A549 (cell line): ENCODE results near the gene PI16. TPM values are rescaled to one million over a fixed set of nuclear protein-coding genes. Genes with fewer than 3 reads are reported as not detected.

Experiments
- ATAC-seq, 2 experiments: fragments of 200-7000 bp in 1 of 2; fragments of >200 bp in 1 of 2; cut with Nextera tagmentation in 1 of 2; cut with Tn5 transposase in 1 of 2; 3 replicates each; pipeline versions ENCODE4 v1.8.0 to v1.9.1; 2018 to 2020; ENCODE audit warnings: mild to moderate bottlenecking in 1 of 2, moderate library complexity in 1 of 2
- CTCF ChIA-PET: fragments of 300-600 bp; sonication (Branson Sonifier 250); formaldehyde crosslinking; extraction: SDS; loops from one replicate; lab custom pipeline; 2021; ENCODE audit warnings: antibody characterized with exemption, inconsistent platforms; lab: Yijun Ruan, JAX
- POLR2A ChIA-PET: fragments of 350-600 bp; formaldehyde crosslinking; extraction: SDS; loops from one replicate; lab custom pipeline; 2021; ENCODE audit warnings: antibody characterized with exemption, inconsistent platforms; lab: Yijun Ruan, JAX
- DNase-seq, 2 experiments: peaks; one replicate each; pipeline versions ENCODE4 v3.0.0 to v3.0.0-alpha.2; 2011 to 2016; ENCODE audit warnings: low read depth in 1 of 2, low spot score in 1 of 2
- FAIRE-seq: peaks from 2 replicates; lab custom pipeline; 2011; peaks lifted over from hg19 to GRCh38; lab: Jason Lieb, UNC
- H3K27ac ChIP-seq, 2 experiments: fragments of >200 bp; sonication (Bioruptor Twin); formaldehyde crosslinking; 3 replicates each; pipeline ENCODE4 v1.5.1; 2016 to 2017
- H3K4me1 ChIP-seq: fragments of >200 bp; sonication (Bioruptor Twin); formaldehyde crosslinking; 3 replicates; pipeline ENCODE4 v1.6.1; 2016
- H3K4me2 ChIP-seq: fragments of >200 bp; sonication (Bioruptor Twin); formaldehyde crosslinking; 3 replicates; pipeline ENCODE4 v1.6.1; 2016
- H3K4me3 ChIP-seq: fragments of >200 bp; sonication (Bioruptor Twin); formaldehyde crosslinking; 3 replicates; pipeline ENCODE4 v1.5.1; 2016
- H3K9me3 ChIP-seq: fragments of >200 bp; sonication (Bioruptor Twin); formaldehyde crosslinking; 3 replicates; pipeline ENCODE4 v1.6.1; 2016
- BCL3 ChIP-seq: fragments of >200 bp; sonication (Bioruptor Twin); formaldehyde crosslinking; IDR thresholded peaks from 3 replicates; pipeline ENCODE4 v1.6.1; 2016
- EHF ChIP-seq: fragments of 250-450 bp; sonication (Bioruptor Pico); IDR thresholded peaks from 2 replicates; pipeline ENCODE4 v1.5.0; 2020; ENCODE audit warnings: mild to moderate bottlenecking
- EP300 ChIP-seq, 2 experiments: fragments of >200 bp; sonication (Bioruptor Twin); formaldehyde crosslinking; IDR thresholded peaks; 2 replicates in 1 of 2; 3 replicates in 1 of 2; pipeline ENCODE4 v1.6.1; 2016 to 2017
- FOSL2 ChIP-seq, 2 experiments: fragments of 450-650 bp in 1 of 2; fragments of >200 bp in 1 of 2; sonication (Bioruptor Twin) in 1 of 2; formaldehyde crosslinking; IDR thresholded peaks; 2 replicates each; pipeline versions ENCODE4 v1.5.0 to v1.6.1; 2016 to 2020; ENCODE audit warnings: mild to moderate bottlenecking in 1 of 2, moderate library complexity in 1 of 2
- HOXB13 ChIP-seq: fragments of 250-450 bp; sonication (Bioruptor Pico); IDR thresholded peaks from 2 replicates; pipeline ENCODE4 v1.5.0; 2020; ENCODE audit warnings: low read depth, mild to moderate bottlenecking, moderate library complexity
- KDM1A ChIP-seq: fragments of 200-600 bp; sonication (generic); IDR thresholded peaks from 2 replicates; pipeline ENCODE4 v1.6.1; 2016; ENCODE audit warnings: low read depth, mild to moderate bottlenecking
- MYC ChIP-seq: IDR thresholded peaks from 2 replicates; pipeline ENCODE4 v1.6.1; 2012; ENCODE audit warnings: mild to moderate bottlenecking, inconsistent platforms, low read length, improper control_type of control experiment, borderline replicate concordance
- POLR2A ChIP-seq: IDR thresholded peaks from 2 replicates; pipeline ENCODE4 v1.6.1; 2012; ENCODE audit warnings: mild to moderate bottlenecking, low read length
- POLR2AphosphoS2 ChIP-seq: conservative IDR thresholded peaks from 2 replicates; pipeline ENCODE4 v1.6.1; 2012; ENCODE audit warnings: low read length, improper control_type of control experiment, inconsistent platforms
- RAD21 ChIP-seq, 2 experiments: fragments of >200 bp in 1 of 2; sonication (Bioruptor Twin) in 1 of 2; formaldehyde crosslinking in 1 of 2; IDR thresholded peaks in 1 of 2; conservative IDR thresholded peaks in 1 of 2; 2 replicates in 1 of 2; 3 replicates in 1 of 2; pipeline ENCODE4 v1.6.1; 2012 to 2018; ENCODE audit warnings: inconsistent platforms in 1 of 2
- RNF2 ChIP-seq: fragments of 200-600 bp; sonication (generic); IDR thresholded peaks from 2 replicates; pipeline ENCODE4 v1.6.1; 2016; ENCODE audit warnings: low read depth, mild to moderate bottlenecking, antibody characterized with exemption, moderate library complexity, borderline replicate concordance
- SMC3 ChIP-seq: fragments of >200 bp; sonication (Bioruptor Twin); formaldehyde crosslinking; IDR thresholded peaks from 3 replicates; pipeline ENCODE4 v1.6.1; 2018; ENCODE audit warnings: inconsistent platforms
- SREBF2 ChIP-seq: fragments of 450-650 bp; IDR thresholded peaks from 2 replicates; pipeline ENCODE4 v1.6.1; 2014; ENCODE audit warnings: mild to moderate bottlenecking, moderate library complexity
- TP53 ChIP-seq: fragments of 250-450 bp; sonication (Bioruptor Pico); IDR thresholded peaks from 2 replicates; pipeline ENCODE4 v1.5.0; 2021; ENCODE audit warnings: mild to moderate bottlenecking, moderate library complexity
- ZNF302 ChIP-seq: fragments of 250-450 bp; sonication (Bioruptor Pico); IDR thresholded peaks from 2 replicates; pipeline ENCODE4 v1.9.0; 2021; ENCODE audit warnings: inconsistent platforms, mild to moderate bottlenecking, moderate library complexity
- ZSCAN20 ChIP-seq: fragments of 250-450 bp; sonication (Bioruptor Pico); IDR thresholded peaks from 2 replicates; pipeline ENCODE4 v1.8.0; 2022; ENCODE audit warnings: mild to moderate bottlenecking, moderate library complexity
- WGBS: methylation state at CpG from one replicate; pipeline ENCODE4 v1.1.6; 2017; ENCODE audit errors: missing lambda C conversion rate; 5-methylcytosine and 5-hydroxymethylcytosine counted together
- polyA plus RNA-seq, 4 experiments: library from polyadenylated mRNA; depleted of rRNA in 3 of 4; stranded (reverse); fragments of >200 nt; fragmentation: RNase III in 1 of 4; extraction: RNeasy Plus Mini Kit Qiagen cat#74134 plus additional on column Dnase treatment in 1 of 4; gene quantifications; 2 replicates in 3 of 4; 3 replicates in 1 of 4; pipeline ENCODE4 v1.2.3, GENCODE V29; 2011 to 2017
- TF ChIP-seq, protein P1 (sequence below): fragments of >200 bp; sonication (Bioruptor Twin); formaldehyde crosslinking; IDR thresholded peaks from 3 replicates; pipeline ENCODE4 v1.5.1; 2016
- TF ChIP-seq, protein P2 (sequence below): fragments of 250-450 bp; sonication (Bioruptor Pico); IDR thresholded peaks from 2 replicates; pipeline ENCODE4 v1.5.0; 2021; ENCODE audit warnings: mild to moderate bottlenecking, moderate library complexity, borderline replicate concordance

The PI16 gene
- polyA plus RNA-seq, 2 of the 4 experiments (the other 2 are of a cell fraction): not detected

- TF ChIP-seq RAD21 (conservative IDR thresholded peaks at IDR 0.05 in 1 of 2, IDR thresholded peaks at IDR 0.05 in 1 of 2): no peak
- TF ChIP-seq RNF2: no peak
- TF ChIP-seq, all 56 proteins: peak for 0
- Histone ChIP-seq H3K9me3 (no peaks in the 10 kb centered on the region), H3K4me3 (no peak overlapping the region), H3K4me1 (no peaks in the 10 kb centered on the region), H3K27ac (no peak overlapping the region), H3K4me2 (no peak overlapping the region)
- ATAC-seq (no peak), DNase-seq (no peak), FAIRE-seq (no peak)
- POLR2A ChIA-PET: interaction anchor here (0.6 kb wide), 1 partner anchor 13 kb away, joined by 5 read pairs; no protein-coding TSS in a partner anchor
- WGBS: 90% methylated on average over 1 of the region's 1 CpG
- CTCF ChIA-PET: interaction anchor here (1.7 kb wide), 1 partner anchor 10 kb away, joined by 3 read pairs; no protein-coding TSS in a partner anchor
Observed at GRCh38 chr6:36973190-36973589, 18.7 kb downstream of the PI16 start.

GRCh38 chr6:36973647-36974046 is 19.1 kb downstream of the PI16 start:
- WGBS: 78% methylated on average over 4 of the region's 4 CpGs
- Histone ChIP-seq H3K9me3 (no peaks in the 10 kb centered on the region), H3K27ac (no peak overlapping the region), H3K4me1 (no peaks in the 10 kb centered on the region), H3K4me3 (no peak overlapping the region)
- FAIRE-seq (no peak), ATAC-seq (no peak)
- CTCF ChIA-PET: interaction anchor here (1.7 kb wide), 1 partner anchor 11 kb away, joined by 3 read pairs; no protein-coding TSS in a partner anchor
- TF ChIP-seq KDM1A: no peak
- no peak for TF ChIP-seq EP300 (IDR thresholded peaks at IDR 0.05)
- TF ChIP-seq, protein P1, sequence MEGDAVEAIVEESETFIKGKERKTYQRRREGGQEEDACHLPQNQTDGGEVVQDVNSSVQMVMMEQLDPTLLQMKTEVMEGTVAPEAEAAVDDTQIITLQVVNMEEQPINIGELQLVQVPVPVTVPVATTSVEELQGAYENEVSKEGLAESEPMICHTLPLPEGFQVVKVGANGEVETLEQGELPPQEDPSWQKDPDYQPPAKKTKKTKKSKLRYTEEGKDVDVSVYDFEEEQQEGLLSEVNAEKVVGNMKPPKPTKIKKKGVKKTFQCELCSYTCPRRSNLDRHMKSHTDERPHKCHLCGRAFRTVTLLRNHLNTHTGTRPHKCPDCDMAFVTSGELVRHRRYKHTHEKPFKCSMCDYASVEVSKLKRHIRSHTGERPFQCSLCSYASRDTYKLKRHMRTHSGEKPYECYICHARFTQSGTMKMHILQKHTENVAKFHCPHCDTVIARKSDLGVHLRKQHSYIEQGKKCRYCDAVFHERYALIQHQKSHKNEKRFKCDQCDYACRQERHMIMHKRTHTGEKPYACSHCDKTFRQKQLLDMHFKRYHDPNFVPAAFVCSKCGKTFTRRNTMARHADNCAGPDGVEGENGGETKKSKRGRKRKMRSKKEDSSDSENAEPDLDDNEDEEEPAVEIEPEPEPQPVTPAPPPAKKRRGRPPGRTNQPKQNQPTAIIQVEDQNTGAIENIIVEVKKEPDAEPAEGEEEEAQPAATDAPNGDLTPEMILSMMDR: no peak
- TF ChIP-seq ZNF302 (CRISPR knock-in tag): no peak
- TF ChIP-seq MYC: no peak
- TF ChIP-seq, protein P2, sequence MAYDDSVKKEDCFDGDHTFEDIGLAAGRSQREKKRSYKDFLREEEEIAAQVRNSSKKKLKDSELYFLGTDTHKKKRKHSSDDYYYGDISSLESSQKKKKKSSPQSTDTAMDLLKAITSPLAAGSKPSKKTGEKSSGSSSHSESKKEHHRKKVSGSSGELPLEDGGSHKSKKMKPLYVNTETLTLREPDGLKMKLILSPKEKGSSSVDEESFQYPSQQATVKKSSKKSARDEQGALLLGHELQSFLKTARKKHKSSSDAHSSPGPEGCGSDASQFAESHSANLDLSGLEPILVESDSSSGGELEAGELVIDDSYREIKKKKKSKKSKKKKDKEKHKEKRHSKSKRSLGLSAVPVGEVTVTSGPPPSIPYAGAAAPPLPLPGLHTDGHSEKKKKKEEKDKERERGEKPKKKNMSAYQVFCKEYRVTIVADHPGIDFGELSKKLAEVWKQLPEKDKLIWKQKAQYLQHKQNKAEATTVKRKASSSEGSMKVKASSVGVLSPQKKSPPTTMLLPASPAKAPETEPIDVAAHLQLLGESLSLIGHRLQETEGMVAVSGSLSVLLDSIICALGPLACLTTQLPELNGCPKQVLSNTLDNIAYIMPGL: no peak
- TF ChIP-seq SREBF2: no peak
- no peak for TF ChIP-seq FOSL2 (IDR thresholded peaks at IDR 0.05)
- TF ChIP-seq FOSL2 (CRISPR knock-in tag; IDR thresholded peaks at IDR 0.05): no peak
- TF ChIP-seq TP53 (CRISPR knock-in tag): no peak
- TF ChIP-seq EHF (CRISPR knock-in tag): no peak
- no peak for TF ChIP-seq RAD21 (conservative IDR thresholded peaks at IDR 0.05 in 1 of 2, IDR thresholded peaks at IDR 0.05 in 1 of 2)
- no peak for TF ChIP-seq POLR2A
- TF ChIP-seq POLR2AphosphoS2: no peak
- TF ChIP-seq BCL3: no peak
- TF ChIP-seq SMC3: no peak
- no peak for TF ChIP-seq ZSCAN20 (CRISPR knock-in tag)
- TF ChIP-seq HOXB13 (CRISPR knock-in tag): no peak
- TF ChIP-seq, all 56 proteins: peak for 0
- DNase-seq: no peak
- H3K4me2 ChIP-seq: no peak overlapping the region
- POLR2A ChIA-PET: interaction anchor here (0.6 kb wide), 1 partner anchor 13 kb away, joined by 5 read pairs; no protein-coding TSS in a partner anchor
